Lower lobe of right lung (tissue), 2 donors: ENCODE measurements around the gene PRAMEF18. TPM values are rescaled to one million over a fixed set of nuclear protein-coding genes. Genes with fewer than 3 reads are reported as not detected.
"Not testable (repeated sequence)": the region's sequence is repeated elsewhere in the genome, so short reads cannot be mapped to it uniquely, and the experiment has no call there.

ENCODE experiments used
- ATAC-seq, 2 donors: fragments of 200-7000 bp; cut with Tn5 transposase; one replicate each; pipeline ENCODE4 v1.9.1; 2020 to 2022; ENCODE audit warnings: mild to moderate bottlenecking in 2 of 2, moderate library complexity in 2 of 2
- DNase-seq: peaks from one replicate; pipeline ENCODE4 v3.0.0-alpha.2; 2020
- H3K27ac ChIP-seq: fragments of 200-600 bp; one replicate; pipeline ENCODE4 v1.8.0; 2022
- H3K27me3 ChIP-seq: fragments of 200-600 bp; one replicate; pipeline ENCODE4 v1.8.0; 2022; ENCODE audit warnings: low read depth
- H3K36me3 ChIP-seq: fragments of 200-600 bp; one replicate; pipeline ENCODE4 v1.8.0; 2022; ENCODE audit warnings: mild to moderate bottlenecking
- H3K4me1 ChIP-seq: fragments of 200-600 bp; one replicate; pipeline ENCODE4 v1.8.0; 2022
- H3K4me3 ChIP-seq: fragments of 200-600 bp; one replicate; pipeline ENCODE4 v1.8.0; 2022; ENCODE audit warnings: mild to moderate bottlenecking
- H3K9me3 ChIP-seq: fragments of 200-600 bp; one replicate; pipeline ENCODE4 v1.8.0; 2022
- intact Hi-C: fragments of 100-400 bp; cut with DNase I; formaldehyde crosslinking; loops from one replicate; pipeline ENCODE4 v1.11.0; 2022
- total RNA-seq: library from RNA; stranded (reverse); fragmentation: NEBNext Ultra II Directional; extraction: Animal tissue kit (Norgen Biotek cat#: 25700); gene quantifications from one replicate; pipeline ENCODE4 v1.2.1, GENCODE V29; 2021
- TF ChIP-seq, protein P1 (sequence below): fragments of 200-600 bp; IDR thresholded peaks from one replicate; pipeline ENCODE4 v1.8.0; 2022; ENCODE audit warnings: antibody characterized with exemption, mild to moderate bottlenecking
- donor health status: DM: no; HTN: yes; CAD: no; lungs with severe emphysema.

PRAMEF18 gene
- total RNA-seq, 1 donor from 2014 or later = not detected

DNA sequence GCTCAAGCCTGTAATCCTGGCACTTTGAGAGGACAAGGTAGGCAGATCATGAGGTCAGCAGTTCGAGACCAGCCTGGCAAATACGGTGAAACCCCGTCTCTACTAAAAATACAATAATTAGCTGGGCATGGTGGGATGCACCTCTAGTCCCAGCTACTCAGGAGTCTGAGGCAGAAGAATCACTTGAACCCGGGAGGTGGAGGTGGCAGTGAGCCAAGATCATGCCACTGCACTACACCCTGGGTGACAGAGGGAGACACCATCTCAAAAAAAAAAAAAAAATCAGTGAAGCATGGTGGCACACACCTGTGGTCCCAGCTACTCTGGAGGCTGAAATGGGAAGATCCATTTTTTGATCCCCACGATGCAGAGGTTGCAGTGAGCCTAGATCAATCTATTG is 4.1 kb upstream of the PRAMEF18 start:
- DNase-seq, intact Hi-C loops, H3K9me3 ChIP-seq, H3K36me3 ChIP-seq, H3K27ac ChIP-seq, H3K4me1 ChIP-seq, ATAC-seq, H3K27me3 ChIP-seq, H3K4me3 ChIP-seq: not testable (repeated sequence)

DNA sequence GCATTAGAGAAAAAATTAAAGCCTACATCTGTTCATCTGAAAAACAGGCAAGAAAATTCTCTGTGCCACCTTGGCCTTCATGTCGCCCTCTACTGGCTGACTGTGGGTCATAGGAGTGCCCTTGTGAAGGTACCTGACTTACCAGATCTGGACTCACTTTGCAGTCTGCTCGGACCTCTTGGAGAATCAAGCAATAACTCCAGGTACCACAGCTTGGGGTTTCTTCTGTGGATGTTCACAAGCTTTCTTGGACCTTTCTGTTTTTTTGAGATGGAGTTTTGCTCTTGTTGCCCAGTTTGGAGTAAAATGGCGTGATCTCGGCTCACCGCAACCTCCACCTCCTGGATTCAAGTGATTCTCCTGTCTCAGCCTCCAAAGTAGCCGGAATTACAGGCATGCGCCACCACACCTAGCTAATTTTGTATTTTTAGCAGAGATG is 2.4 kb upstream of the PRAMEF18 start:
- DNase-seq = no peak
- TF ChIP-seq, protein P1, sequence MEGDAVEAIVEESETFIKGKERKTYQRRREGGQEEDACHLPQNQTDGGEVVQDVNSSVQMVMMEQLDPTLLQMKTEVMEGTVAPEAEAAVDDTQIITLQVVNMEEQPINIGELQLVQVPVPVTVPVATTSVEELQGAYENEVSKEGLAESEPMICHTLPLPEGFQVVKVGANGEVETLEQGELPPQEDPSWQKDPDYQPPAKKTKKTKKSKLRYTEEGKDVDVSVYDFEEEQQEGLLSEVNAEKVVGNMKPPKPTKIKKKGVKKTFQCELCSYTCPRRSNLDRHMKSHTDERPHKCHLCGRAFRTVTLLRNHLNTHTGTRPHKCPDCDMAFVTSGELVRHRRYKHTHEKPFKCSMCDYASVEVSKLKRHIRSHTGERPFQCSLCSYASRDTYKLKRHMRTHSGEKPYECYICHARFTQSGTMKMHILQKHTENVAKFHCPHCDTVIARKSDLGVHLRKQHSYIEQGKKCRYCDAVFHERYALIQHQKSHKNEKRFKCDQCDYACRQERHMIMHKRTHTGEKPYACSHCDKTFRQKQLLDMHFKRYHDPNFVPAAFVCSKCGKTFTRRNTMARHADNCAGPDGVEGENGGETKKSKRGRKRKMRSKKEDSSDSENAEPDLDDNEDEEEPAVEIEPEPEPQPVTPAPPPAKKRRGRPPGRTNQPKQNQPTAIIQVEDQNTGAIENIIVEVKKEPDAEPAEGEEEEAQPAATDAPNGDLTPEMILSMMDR = peak; percentile 64
- Histone ChIP-seq H3K9me3 (no peaks in the 10 kb centered on the region), H3K27ac (no peak overlapping the region), H3K36me3 (no peaks in the 10 kb centered on the region), H3K27me3 (peaks cover 10% of the 10 kb centered on the region), H3K4me1 (no peaks in the 10 kb centered on the region), H3K4me3 (no peak overlapping the region)
- ATAC-seq = peak; percentile 22 to 51
- intact Hi-C loops = no loop called here

DNA sequence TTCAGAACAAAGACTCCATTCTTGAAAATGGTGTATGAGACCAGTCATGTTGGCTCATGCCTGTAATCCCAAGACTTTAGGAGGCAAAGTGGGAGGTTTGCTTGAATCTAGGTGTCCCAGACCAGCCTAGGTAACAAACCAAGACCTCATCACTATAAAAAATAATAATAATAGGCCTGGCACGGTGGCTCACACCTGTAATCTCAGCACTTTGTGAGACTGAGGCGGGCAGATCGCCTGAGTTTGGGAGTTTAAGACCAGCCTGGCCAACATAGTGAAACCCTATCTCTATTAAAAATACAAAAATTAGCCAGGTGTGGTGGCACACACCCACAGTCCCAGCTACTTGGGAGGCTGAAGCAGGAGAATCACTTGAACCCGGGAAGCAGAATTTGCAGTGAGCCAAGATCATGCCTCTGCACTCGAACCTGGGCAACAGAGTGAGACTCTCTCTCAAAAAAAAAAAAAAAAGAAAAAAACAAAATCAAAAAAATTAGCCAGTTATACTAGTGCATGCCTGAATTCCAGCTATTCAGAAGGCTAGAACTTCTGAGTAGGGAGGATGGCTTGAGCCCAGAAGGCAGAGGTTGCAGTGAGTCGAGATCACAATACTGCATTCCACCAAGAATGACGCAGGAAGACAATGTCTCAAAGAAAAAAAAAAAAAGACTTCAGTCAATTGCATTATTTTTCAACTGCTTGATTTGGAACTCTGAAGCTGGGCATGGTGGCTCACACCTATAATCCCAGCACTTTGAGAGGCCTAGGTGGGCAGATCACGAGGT is 1.5 kb upstream of the PRAMEF18 start:
- H3K27ac ChIP-seq, ATAC-seq, DNase-seq, intact Hi-C loops, H3K4me1 ChIP-seq, H3K27me3 ChIP-seq, H3K4me3 ChIP-seq, H3K9me3 ChIP-seq, H3K36me3 ChIP-seq: not testable (repeated sequence)

DNA sequence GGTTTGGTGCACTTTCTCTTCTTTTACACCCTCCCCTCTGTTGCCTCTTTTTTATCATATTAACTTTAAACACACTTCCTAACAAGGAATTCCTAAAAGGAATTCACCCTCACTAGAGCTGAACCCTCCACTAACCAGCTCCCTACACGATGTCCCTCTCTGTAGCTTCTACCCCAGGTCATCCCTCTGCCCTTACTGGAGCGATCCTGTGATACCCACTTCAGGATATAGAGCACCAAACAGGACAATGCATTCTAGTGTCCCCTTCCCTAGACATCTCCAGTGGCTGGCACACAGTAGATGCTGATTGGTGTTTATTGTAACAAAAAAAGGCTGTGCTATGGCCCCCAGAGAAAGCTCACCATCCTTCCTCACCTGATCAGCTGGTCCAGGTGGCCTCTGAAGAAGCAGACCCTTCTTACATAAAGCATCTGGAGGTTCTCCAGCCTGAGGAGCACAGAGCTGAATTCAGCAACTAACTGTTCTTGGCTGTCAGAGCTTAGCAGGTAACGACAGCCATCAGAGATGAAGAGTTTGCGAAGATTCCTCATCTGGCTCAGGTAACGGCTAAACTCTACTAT is 1.4 kb downstream of the PRAMEF18 start:
- H3K9me3 ChIP-seq = no peaks in the 10 kb centered on the region
- H3K4me3 ChIP-seq = no peak overlapping the region
- ATAC-seq (peak in 1 of 2 donors; percentile 41), DNase-seq (no peak)
- no peak overlapping the region for H3K27ac ChIP-seq
- H3K4me1 ChIP-seq = no peaks in the 10 kb centered on the region
- no peaks in the 10 kb centered on the region for H3K36me3 ChIP-seq
- no peaks in the 10 kb centered on the region for H3K27me3 ChIP-seq
- intact Hi-C loops = no loop called here
- TF ChIP-seq, protein P1 = no peak

DNA sequence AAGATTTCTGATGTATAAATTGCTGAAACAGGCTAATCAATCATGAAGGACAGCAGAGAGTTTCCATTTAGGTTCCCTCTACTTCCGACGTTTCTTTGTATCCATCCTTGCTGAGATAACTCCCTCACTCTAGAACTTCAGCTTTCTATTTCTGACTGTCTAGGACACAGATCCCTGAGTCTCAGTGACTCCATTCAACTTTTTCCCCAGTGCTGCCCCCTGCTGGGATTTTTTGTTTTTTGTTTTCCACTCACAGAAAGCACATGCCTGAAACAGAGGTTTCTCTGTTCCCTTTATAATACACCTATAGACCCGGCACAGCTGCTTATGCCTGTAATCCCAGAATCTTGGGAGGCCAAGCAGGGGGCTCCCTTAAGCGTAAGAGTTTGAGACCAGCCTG is 3.2 kb downstream of the PRAMEF18 start:
- H3K4me1 ChIP-seq, H3K4me3 ChIP-seq, H3K27me3 ChIP-seq, H3K36me3 ChIP-seq, DNase-seq, intact Hi-C loops, H3K9me3 ChIP-seq, H3K27ac ChIP-seq, ATAC-seq: not testable (repeated sequence)

DNA sequence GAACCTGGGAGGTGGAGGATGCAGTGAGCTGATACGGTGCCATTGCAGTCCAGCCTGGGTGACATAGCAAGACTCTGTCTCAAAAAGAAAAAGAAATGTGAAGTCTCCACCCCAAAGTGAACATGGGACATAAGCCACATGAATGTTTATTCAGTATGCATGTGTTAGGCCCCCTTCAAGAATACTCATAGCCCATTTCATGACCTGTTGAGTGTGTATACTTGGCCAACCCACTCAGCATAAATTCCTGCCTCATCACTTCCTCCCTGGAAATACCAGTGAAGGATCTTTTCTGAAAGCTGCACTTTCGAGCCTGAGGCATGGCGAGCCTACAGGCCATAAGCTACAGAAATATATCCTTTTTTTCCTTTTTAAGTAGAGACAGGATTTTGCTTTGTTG is 6.8 kb downstream of the PRAMEF18 start:
- H3K9me3 ChIP-seq, H3K27ac ChIP-seq, H3K4me3 ChIP-seq, DNase-seq, H3K4me1 ChIP-seq, intact Hi-C loops, H3K36me3 ChIP-seq, H3K27me3 ChIP-seq: not testable (repeated sequence)
- peak in 1 of 2 donors; percentile 54 for ATAC-seq

DNA sequence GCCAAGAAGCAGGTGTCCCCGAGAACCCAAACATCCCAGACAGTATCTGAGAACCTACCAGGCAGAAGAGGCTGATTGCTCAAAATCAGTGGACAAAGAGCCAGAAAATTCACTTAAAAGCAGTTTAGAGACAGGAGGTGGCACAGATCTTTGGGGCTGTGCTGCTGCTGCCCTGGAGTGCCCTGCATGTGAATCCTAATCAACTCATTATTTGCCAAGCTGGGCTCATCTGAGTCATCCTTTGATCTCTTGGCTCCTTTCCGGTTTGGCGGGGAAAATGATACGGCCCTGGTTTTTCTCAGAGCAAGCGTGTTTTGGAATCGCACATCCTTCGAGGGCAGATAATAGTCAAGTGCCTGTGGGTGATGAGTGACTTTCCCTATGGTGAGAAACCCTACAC is 9.3 kb downstream of the PRAMEF18 start:
- H3K27ac ChIP-seq, H3K36me3 ChIP-seq, H3K4me3 ChIP-seq, H3K27me3 ChIP-seq, ATAC-seq, H3K9me3 ChIP-seq, DNase-seq, H3K4me1 ChIP-seq, intact Hi-C loops: not testable (repeated sequence)

DNA sequence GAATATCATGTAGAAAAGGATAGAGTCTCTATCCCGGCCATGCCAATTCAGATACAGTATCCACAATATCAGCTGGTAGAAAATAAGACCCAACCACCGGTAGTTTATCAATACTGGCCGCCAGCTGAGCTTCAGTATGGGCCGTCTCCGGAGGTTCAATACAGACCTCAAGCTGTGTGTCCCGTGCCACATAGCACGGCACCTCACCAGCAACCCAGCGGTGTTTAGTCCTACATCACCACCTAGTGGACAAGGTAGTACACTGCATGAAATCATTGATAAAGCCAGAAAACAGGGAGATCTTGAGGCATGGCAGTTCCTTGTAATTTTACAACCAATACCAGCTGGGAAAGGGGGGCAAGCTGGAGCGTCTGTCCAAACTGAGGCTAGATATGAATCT is 17.2 kb downstream of the PRAMEF18 start:
- DNase-seq, intact Hi-C loops, H3K9me3 ChIP-seq, H3K4me1 ChIP-seq, ATAC-seq, H3K27ac ChIP-seq, H3K27me3 ChIP-seq, H3K36me3 ChIP-seq, H3K4me3 ChIP-seq: not testable (repeated sequence)

DNA sequence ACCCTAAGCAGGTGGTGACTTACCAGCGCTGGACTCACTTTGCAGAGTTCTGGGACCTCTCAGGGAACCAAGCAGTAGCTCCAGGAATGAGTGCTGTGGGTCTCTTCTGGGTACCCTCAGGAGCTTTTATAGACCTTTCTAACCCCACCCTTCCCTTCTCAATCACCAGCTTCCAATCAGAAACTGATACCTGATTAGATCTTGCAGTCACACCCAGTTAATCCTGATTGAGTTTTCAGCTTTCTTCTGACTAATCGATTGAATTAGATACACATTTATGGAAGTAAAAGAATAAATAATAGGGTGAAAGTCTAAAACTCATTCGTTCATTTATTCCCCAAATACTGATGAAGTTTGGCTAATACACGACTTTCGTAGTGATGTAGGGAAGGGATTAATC is 24.6 kb downstream of the PRAMEF18 start, which contains the start of gene PRAMEF13:
Gene PRAMEF13, minus strand, starts transcription at position 101 of the 400 bp plus-strand sequence. CDS start 1,820 bp downstream, outside the sequence.
- DNase-seq, intact Hi-C loops, ATAC-seq, H3K9me3 ChIP-seq, H3K27ac ChIP-seq, H3K4me1 ChIP-seq, H3K27me3 ChIP-seq, H3K36me3 ChIP-seq, H3K4me3 ChIP-seq: not testable (repeated sequence)
